ENCODE measurements around the gene RRP1. TPM values are rescaled to one million over a fixed set of nuclear protein-coding genes. Genes with fewer than 3 reads are reported as not detected.

RRP1 gene
- polyA plus RNA-seq, 1 of the 3 experiments (the other 2 are of a cell fraction): 22.7 TPM

- TF ChIP-seq CTCF (IDR thresholded peaks at IDR 0.05) (no peak), GATA2 (CRISPR knock-in tag; IDR thresholded peaks at IDR 0.05) (no peak), SIN3A (IDR thresholded peaks at IDR 0.05; ENCODE audit: borderline replicate concordance, low read depth, low read length) (no peak), PBX3 (IDR thresholded peaks at IDR 0.05) (no peak), REST (IDR thresholded peaks at IDR 0.05; ENCODE audit: low read depth, low read length) (no peak)
These were observed 27.3 kb downstream of the RRP1 start (continued) for GRCh38 chr21:43816611-43817071.

- Histone ChIP-seq H3K4me1 (ENCODE audit: control insufficient read depth in 1 of 2, insufficient read depth in 2 of 2, low read depth in 1 of 2, low read length in 1 of 2) (no peaks in the 10 kb centered on the region), H3K79me2 (ENCODE audit: insufficient read depth) (no peaks in the 10 kb centered on the region), H3K27me3 (ENCODE audit: insufficient read depth) (no peaks in the 10 kb centered on the region), H2AFZ (ENCODE audit: low read depth) (no peak overlapping the region), H3K9me3 (no peaks in the 10 kb centered on the region), H4K20me1 (ENCODE audit: insufficient read depth) (no peaks in the 10 kb centered on the region), H3K27ac (ENCODE audit: low read depth in 2 of 2, low read length in 1 of 2) (no peak overlapping the region), H3F3A (replicated peaks; ENCODE audit: insufficient read depth) (no peaks in the 10 kb centered on the region), H3K4me3 (ENCODE audit: low read depth in 2 of 2, low read length in 1 of 2) (no peak overlapping the region), H3K36me3 (replicated peaks in 1 of 2; ENCODE audit: control insufficient read depth in 1 of 2, insufficient read depth in 2 of 2, low read length in 1 of 2) (no peaks in the 10 kb centered on the region), H3K9ac (no peak overlapping the region), H3K9me2 (no peaks in the 10 kb centered on the region), H3K4me2 (no peak overlapping the region)
- POLR2A ChIA-PET: interaction anchor here (0.6 to 0.7 kb wide), 2 partner anchors 835 to 1407 kb away, joined by 3 read pairs; no protein-coding TSS in a partner anchor
- DNase-seq: no peak
- CTCF ChIA-PET: interaction anchor here (1.3 to 1.7 kb wide), 3 partner anchors 10 to 156 kb away, joined by 3 to 4 read pairs (median 4); no protein-coding TSS in a partner anchor
- 67% methylated on average over 13 of the region's 29 CpGs for WGBS (ENCODE audit: low lambda C conversion rate)
- no peak for TF ChIP-seq EZH2phosphoT487 (IDR thresholded peaks at IDR 0.05; ENCODE audit: borderline replicate concordance, low read depth)
- no peak for TF ChIP-seq GATA2 (CRISPR knock-in tag; IDR thresholded peaks at IDR 0.05)
- TF ChIP-seq MXI1 (IDR thresholded peaks at IDR 0.05; ENCODE audit: low read depth, low read length): no peak
- no peak for TF ChIP-seq IRF3 (IDR thresholded peaks at IDR 0.05; ENCODE audit: low read depth, low read length)
- TF ChIP-seq TCF12 (IDR thresholded peaks at IDR 0.05): no peak
- no peak for TF ChIP-seq SMC3 (IDR thresholded peaks at IDR 0.05; ENCODE audit: low read depth, low read length)
- no peak for TF ChIP-seq MEF2A (IDR thresholded peaks at IDR 0.05; ENCODE audit: borderline replicate concordance, low read depth)
- no peak for TF ChIP-seq USF2 (IDR thresholded peaks at IDR 0.05; ENCODE audit: borderline replicate concordance, low read depth, low read length)
- TF ChIP-seq RXRA (IDR thresholded peaks at IDR 0.05; ENCODE audit: borderline replicate concordance, low read depth): no peak
- TF ChIP-seq JUND (IDR thresholded peaks at IDR 0.05): no peak
- no peak for TF ChIP-seq ELF1 (IDR thresholded peaks at IDR 0.05)
- TF ChIP-seq NFIC (IDR thresholded peaks at IDR 0.05; ENCODE audit: borderline replicate concordance): no peak
- no peak for TF ChIP-seq FOSL2 (IDR thresholded peaks at IDR 0.05; ENCODE audit: borderline replicate concordance, low read depth)
- TF ChIP-seq CTCF (IDR thresholded peaks at IDR 0.05): no peak
- no peak for TF ChIP-seq NRF1 (IDR thresholded peaks at IDR 0.05; ENCODE audit: low read depth, low read length)
These were observed 28.0 kb downstream of the RRP1 start for GRCh38 chr21:43817157-43818086.
